CD14-positive monocyte (primary cell): ENCODE results near the gene PDE1A. TPM values are rescaled to one million over a fixed set of nuclear protein-coding genes. Genes with fewer than 3 reads are reported as not detected.

Source experiments
- DNase-seq, 3 donors: peaks; one replicate each; pipeline ENCODE4 v3.0.0-alpha.2; 2011 to 2022
- H2AFZ ChIP-seq: 2 replicates; pipeline ENCODE4 v1.6.0; 2012; ENCODE audit warnings: mild to moderate bottlenecking, low read depth, low read length, inconsistent platforms; ENCODE audit not compliant: insufficient read depth, poor library complexity, severe bottlenecking
- H3K27ac ChIP-seq, 2 donors: 1 replicate in 1 of 2; 2 replicates in 1 of 2; pipeline ENCODE4 v1.5.1; 2012 to 2013; ENCODE audit warnings: low read length in 2 of 2, control low read depth in 1 of 2, inconsistent platforms in 1 of 2, low read depth in 1 of 2, mild to moderate bottlenecking in 1 of 2
- H3K27me3 ChIP-seq, 2 donors: one replicate each; pipeline versions ENCODE4 v1.6.0 to v1.6.1; 2011 to 2013; ENCODE audit warnings: low read length in 2 of 2; ENCODE audit not compliant: control insufficient read depth in 2 of 2, insufficient read depth in 2 of 2
- H3K36me3 ChIP-seq, 2 donors: replicated peaks in 1 of 2; 1 replicate in 1 of 2; 2 replicates in 1 of 2; pipeline versions ENCODE4 v1.5.1 to v1.6.1; 2012 to 2013; ENCODE audit warnings: low read length in 2 of 2, control low read depth in 1 of 2, inconsistent platforms in 1 of 2, mild to moderate bottlenecking in 1 of 2; ENCODE audit not compliant: insufficient read depth in 2 of 2, control insufficient read depth in 1 of 2
- H3K4me1 ChIP-seq, 2 donors: 1 replicate in 1 of 2; 2 replicates in 1 of 2; pipeline versions ENCODE4 v1.5.1 to v1.6.1; 2012 to 2013; ENCODE audit warnings: low read length in 2 of 2, control low read depth in 1 of 2, inconsistent platforms in 1 of 2, mild to moderate bottlenecking in 1 of 2, moderate library complexity in 1 of 2; ENCODE audit not compliant: insufficient read depth in 2 of 2, control insufficient read depth in 1 of 2
- H3K4me2 ChIP-seq: replicated peaks from 2 replicates; pipeline ENCODE3; 2012; ENCODE audit warnings: low read length, moderate library complexity, mild to moderate bottlenecking; ENCODE audit not compliant: poor library complexity, severe bottlenecking; ENCODE audit errors: extremely low read depth
- H3K4me3 ChIP-seq, 3 experiments: fragments of 200-600 bp in 1 of 3; sonication (generic) in 1 of 3; replicated peaks in 1 of 3; 1 replicate in 2 of 3; 2 replicates in 1 of 3; pipeline ENCODE4 v1.5.1; 2011 to 2013; ENCODE audit warnings: low read length in 3 of 3, mild to moderate bottlenecking in 3 of 3, control low read depth in 2 of 3, low read depth in 2 of 3, inconsistent platforms in 1 of 3, moderate library complexity in 1 of 3
- H3K79me2 ChIP-seq: 2 replicates; pipeline ENCODE4 v1.6.0; 2012; ENCODE audit warnings: mild to moderate bottlenecking, control low read depth, inconsistent platforms, low read length, moderate library complexity; ENCODE audit not compliant: insufficient read depth
- H3K9ac ChIP-seq: 2 replicates; pipeline ENCODE4 v1.6.0; 2017; ENCODE audit warnings: low read length, mild to moderate bottlenecking; ENCODE audit not compliant: insufficient read depth, poor library complexity, severe bottlenecking
- H3K9me3 ChIP-seq, 2 donors: replicated peaks in 1 of 2; 1 replicate in 1 of 2; 2 replicates in 1 of 2; pipeline versions ENCODE4 v1.5.1 to v1.6.1; 2012 to 2013; ENCODE audit warnings: low read length in 2 of 2, control low read depth in 1 of 2; ENCODE audit not compliant: control insufficient read depth in 1 of 2, insufficient read depth in 1 of 2
- H4K20me1 ChIP-seq: 2 replicates; pipeline ENCODE4 v1.6.0; 2012; ENCODE audit warnings: mild to moderate bottlenecking, low read length, control low read depth, moderate library complexity; ENCODE audit not compliant: insufficient read depth
- H3K27ac Mint-ChIP-seq, 7 donors: one replicate each; pipeline ENCODE4 v1.8.0; 2020; ENCODE audit warnings: mild to moderate bottlenecking in 7 of 7, mixed read lengths in 7 of 7, moderate library complexity in 6 of 7, inconsistent platforms in 2 of 7
- H3K27me3 Mint-ChIP-seq, 3 donors: one replicate each; pipeline ENCODE4 v1.8.0; 2021 to 2022; ENCODE audit warnings: low read depth in 3 of 3, mild to moderate bottlenecking in 3 of 3, mixed read lengths in 3 of 3, moderate library complexity in 3 of 3, inconsistent platforms in 1 of 3
- H3K36me3 Mint-ChIP-seq, 2 donors: one replicate each; pipeline ENCODE4 v1.8.0; 2020; ENCODE audit warnings: mixed read lengths in 2 of 2, inconsistent platforms in 1 of 2, mild to moderate bottlenecking in 1 of 2
- H3K4me1 Mint-ChIP-seq: one replicate; pipeline ENCODE4 v1.8.0; 2020; ENCODE audit warnings: mild to moderate bottlenecking, mixed read lengths
- H3K4me3 Mint-ChIP-seq, 2 donors: one replicate each; pipeline ENCODE4 v1.8.0; 2020; ENCODE audit warnings: mild to moderate bottlenecking in 2 of 2, mixed read lengths in 2 of 2, moderate library complexity in 1 of 2
- H3K9me3 Mint-ChIP-seq, 7 donors: one replicate each; pipeline ENCODE4 v1.8.0; 2020 to 2022; ENCODE audit warnings: mixed read lengths in 7 of 7, mild to moderate bottlenecking in 6 of 7, moderate library complexity in 6 of 7, inconsistent platforms in 2 of 7
- CTCF ChIP-seq: fragments of 200-600 bp; IDR thresholded peaks from one replicate; pipeline ENCODE4 v1.8.0; 2022; ENCODE audit warnings: antibody characterized with exemption, mild to moderate bottlenecking
- WGBS: methylation state at CpG from one replicate; pipeline ENCODE4 v1.1.5; 2013; ENCODE audit warnings: missing lambda C conversion rate; ENCODE audit not compliant: insufficient coverage; 5-methylcytosine and 5-hydroxymethylcytosine counted together
- intact Hi-C, 2 donors: fragments of 100-400 bp; cut with micrococcal nuclease; formaldehyde crosslinking; loops; one replicate each; pipeline versions ENCODE4 v1.15.0 to v1.15.1; 2023
- polyA plus RNA-seq, 3 donors: library from polyadenylated mRNA; depleted of rRNA in 1 of 3; unstranded in 2 of 3; stranded (reverse) in 1 of 3; fragments of 300-500 nt in 2 of 3; fragments of >200 nt in 1 of 3; fragmentation: Illumina TruSeq in 2 of 3; gene quantifications; 1 replicate in 2 of 3; 2 replicates in 1 of 3; pipeline ENCODE4 v1.2.3, GENCODE V29; 2012 to 2021

PDE1A gene
- polyA plus RNA-seq, 3 donors: not detected

- H3K4me1 ChIP-seq: no peaks in the 10 kb centered on the region
- H3K9me3 ChIP-seq: no peaks in the 10 kb centered on the region
- H3K27ac Mint-ChIP-seq: no peak overlapping the region
- TF ChIP-seq CTCF: peak; percentile 28
- peaks cover 6% of the 10 kb centered on the region for H3K4me1 Mint-ChIP-seq
- H3K36me3 Mint-ChIP-seq: no peaks in the 10 kb centered on the region
- no peak overlapping the region for H3K4me2 ChIP-seq
- no peaks in the 10 kb centered on the region for H3K79me2 ChIP-seq
- H4K20me1 ChIP-seq: no peaks in the 10 kb centered on the region
- no peak overlapping the region for H3K4me3 ChIP-seq
- H3K9me3 Mint-ChIP-seq: peaks cover 0 to 3% (median 0%) of the 10 kb centered on the region in 7 donors
- no peaks in the 10 kb centered on the region for H3K27me3 ChIP-seq
- H3K9ac ChIP-seq: no peak overlapping the region
- no peak overlapping the region for H3K4me3 Mint-ChIP-seq
- H3K27ac ChIP-seq: no peak overlapping the region
- intact Hi-C loops: no loop called here
- DNase-seq: no peak
- H3K27me3 Mint-ChIP-seq: peaks cover 0 to 3% (median 0%) of the 10 kb centered on the region in 3 donors
- no peak overlapping the region for H2AFZ ChIP-seq
- H3K36me3 ChIP-seq: no peaks in the 10 kb centered on the region
Measured at GRCh38 chr2:182101263-182101662, 325.6 kb downstream of the PDE1A start.

- H3K79me2 ChIP-seq: no peaks in the 10 kb centered on the region
- intact Hi-C loops: no loop called here
- no peak overlapping the region for H3K4me2 ChIP-seq
- no peaks in the 10 kb centered on the region for H3K36me3 ChIP-seq
- H3K4me3 ChIP-seq: no peak overlapping the region
- Mint-ChIP-seq H3K27me3 (peaks cover 0 to 2% (median 0%) of the 10 kb centered on the region in 3 donors), H3K9me3 (peaks cover 0 to 7% (median 4%) of the 10 kb centered on the region in 7 donors), H3K4me1 (peaks cover 6% of the 10 kb centered on the region), H3K4me3 (no peak overlapping the region), H3K36me3 (no peaks in the 10 kb centered on the region), H3K27ac (no peak overlapping the region)
- no peaks in the 10 kb centered on the region for H3K27me3 ChIP-seq
- no peaks in the 10 kb centered on the region for H4K20me1 ChIP-seq
- no CpG with 5 or more reads among the region's 1 CpG for WGBS
- H3K27ac ChIP-seq: no peak overlapping the region
- no peaks in the 10 kb centered on the region for H3K4me1 ChIP-seq
- H2AFZ ChIP-seq: no peak overlapping the region
- DNase-seq: no peak
- H3K9me3 ChIP-seq: no peaks in the 10 kb centered on the region
- no peak for TF ChIP-seq CTCF
- H3K9ac ChIP-seq: no peak overlapping the region
Measured at GRCh38 chr2:182098648-182099047, 328.2 kb downstream of the PDE1A start.
